GM23338 (cell line): ENCODE data around the gene ATP2A3. TPM values are rescaled to one million over a fixed set of nuclear protein-coding genes. Genes with fewer than 3 reads are reported as not detected.

ENCODE experiments used
- ATAC-seq: fragments of 200-7000 bp; cut with Tn5 transposase; 3 replicates; pipeline ENCODE4 v1.9.1; 2020
- DNase-seq: peaks from one replicate; pipeline ENCODE4 v3.0.0-alpha.2; 2015; ENCODE audit warnings: low spot score
- H2AFZ ChIP-seq: fragments of 200-600 bp; sonication (generic); 2 replicates; pipeline ENCODE4 v1.8.0; 2016; ENCODE audit warnings: antibody characterized with exemption, mild to moderate bottlenecking, moderate library complexity
- H3F3A ChIP-seq: fragments of 200-600 bp; sonication (generic); replicated peaks from 2 replicates; pipeline ENCODE4 v1.8.0; 2017; ENCODE audit warnings: antibody characterized with exemption, mixed run types, low read depth
- H3K27ac ChIP-seq: fragments of 200-600 bp; sonication (generic); 2 replicates; pipeline ENCODE4 v1.6.1; 2016; ENCODE audit warnings: low read depth
- H3K27me3 ChIP-seq: fragments of 200-600 bp; sonication (generic); 2 replicates; pipeline ENCODE4 v1.8.0; 2016; ENCODE audit warnings: mild to moderate bottlenecking, mixed run types, moderate library complexity; ENCODE audit not compliant: insufficient read depth
- H3K36me3 ChIP-seq: fragments of 200-600 bp; sonication (generic); 2 replicates; pipeline ENCODE4 v1.8.0; 2016; ENCODE audit warnings: mild to moderate bottlenecking; ENCODE audit not compliant: insufficient read depth
- H3K4me1 ChIP-seq: fragments of 200-600 bp; sonication (generic); 2 replicates; pipeline ENCODE4 v1.8.0; 2016; ENCODE audit warnings: mild to moderate bottlenecking, moderate library complexity; ENCODE audit not compliant: insufficient read depth
- H3K4me2 ChIP-seq: fragments of 200-600 bp; sonication (generic); 2 replicates; pipeline ENCODE4 v1.7.1; 2017; ENCODE audit warnings: mixed run types
- H3K4me3 ChIP-seq: fragments of 200-600 bp; sonication (generic); 2 replicates; pipeline ENCODE4 v1.6.1; 2016; ENCODE audit warnings: mixed run types
- H3K79me2 ChIP-seq: fragments of 200-600 bp; sonication (generic); replicated peaks from 2 replicates; pipeline ENCODE4 v1.8.0; 2017; ENCODE audit warnings: mild to moderate bottlenecking; ENCODE audit not compliant: insufficient read depth
- H3K9me2 ChIP-seq: fragments of 200-600 bp; sonication (generic); 2 replicates; pipeline ENCODE4 v1.8.0; 2017; ENCODE audit not compliant: insufficient read depth
- H4K20me1 ChIP-seq: fragments of 200-600 bp; sonication (generic); replicated peaks from 2 replicates; pipeline ENCODE4 v1.8.0; 2017; ENCODE audit warnings: mild to moderate bottlenecking; ENCODE audit not compliant: insufficient read depth
- H3K27ac Mint-ChIP-seq: 2 replicates; pipeline ENCODE4 v1.8.0; 2020; ENCODE audit warnings: inconsistent platforms, mild to moderate bottlenecking, moderate library complexity, mixed read lengths
- H3K27me3 Mint-ChIP-seq: 3 replicates; pipeline ENCODE4 v1.8.0; 2022; ENCODE audit warnings: low read depth, mild to moderate bottlenecking, moderate library complexity, mixed read lengths, inconsistent platforms; ENCODE audit not compliant: insufficient read depth, poor library complexity
- H3K36me3 Mint-ChIP-seq: 3 replicates; pipeline ENCODE4 v1.8.0; 2021; ENCODE audit warnings: low read depth, mild to moderate bottlenecking, inconsistent platforms, moderate library complexity, mixed read lengths
- H3K4me1 Mint-ChIP-seq: 3 replicates; pipeline ENCODE4 v1.8.0; 2020; ENCODE audit warnings: mild to moderate bottlenecking, inconsistent platforms, mixed read lengths
- H3K4me3 Mint-ChIP-seq: 3 replicates; pipeline ENCODE4 v1.8.0; 2021; ENCODE audit warnings: moderate library complexity, mild to moderate bottlenecking, inconsistent platforms, mixed read lengths
- H3K9me3 Mint-ChIP-seq: 3 replicates; pipeline ENCODE4 v1.8.0; 2020; ENCODE audit warnings: moderate library complexity, mild to moderate bottlenecking, inconsistent platforms, mixed read lengths
- CREB1 ChIP-seq: fragments of 250-450 bp; sonication (Bioruptor Pico); IDR thresholded peaks from 2 replicates; pipeline ENCODE4 v1.5.0; 2020; ENCODE audit warnings: low read depth, mild to moderate bottlenecking, moderate library complexity
- JUNB ChIP-seq: IDR thresholded peaks from one replicate; pipeline ENCODE4 v1.6.1; 2016; ENCODE audit warnings: antibody characterized with exemption; ENCODE audit not compliant: unreplicated experiment
- NANOG ChIP-seq: IDR thresholded peaks from 2 replicates; pipeline ENCODE4 v1.6.1; 2016; ENCODE audit warnings: antibody characterized with exemption, borderline replicate concordance
- POLR2AphosphoS5 ChIP-seq: IDR thresholded peaks from 2 replicates; pipeline ENCODE4 v1.6.1; 2016; ENCODE audit warnings: antibody characterized with exemption, low read depth
- STAT1 ChIP-seq: IDR thresholded peaks from one replicate; pipeline ENCODE4 v1.6.1; 2016; ENCODE audit warnings: antibody characterized with exemption; ENCODE audit not compliant: unreplicated experiment
- ZNF114 ChIP-seq: fragments of 250-450 bp; sonication (Bioruptor Pico); IDR thresholded peaks from 2 replicates; pipeline ENCODE4 v1.5.0; 2020; ENCODE audit warnings: mild to moderate bottlenecking, moderate library complexity
- ZNF331 ChIP-seq: fragments of 250-450 bp; sonication (Bioruptor Pico); IDR thresholded peaks from 2 replicates; pipeline ENCODE4 v1.5.0; 2020; ENCODE audit warnings: low read depth, mild to moderate bottlenecking, moderate library complexity
- polyA plus RNA-seq: library from polyadenylated mRNA; unstranded; fragments of >200 nt; fragmentation: Nextera tagmentation; extraction: Ambion mirVana; gene quantifications from 2 replicates; pipeline ENCODE4 v1.2.1, GENCODE V29; 2016
- total RNA-seq: library from RNA; depleted of rRNA; stranded (reverse); fragments of >200 nt; shearing (Covaris generic); gene quantifications from 2 replicates; pipeline ENCODE4 v1.2.3, GENCODE V29; 2014
- TF ChIP-seq, protein P1 (sequence below): IDR thresholded peaks from one replicate; pipeline ENCODE4 v1.6.1; 2018; ENCODE audit warnings: antibody characterized with exemption; ENCODE audit not compliant: unreplicated experiment
- TF ChIP-seq, protein P2 (sequence below), 2 experiments: fragments of 200-600 bp in 1 of 2; sonication (generic) in 1 of 2; conservative IDR thresholded peaks; 2 replicates each; pipeline versions ENCODE4 v1.5.1 to v1.6.1; 2016 to 2017; ENCODE audit warnings: antibody characterized with exemption in 2 of 2, low read depth in 2 of 2, mild to moderate bottlenecking in 2 of 2, moderate library complexity in 1 of 2

ATP2A3 gene
- total and polyA plus RNA-seq, 2 experiments from 2014 or later: 9.6 to 35.2 TPM

- TF ChIP-seq, protein P1, sequence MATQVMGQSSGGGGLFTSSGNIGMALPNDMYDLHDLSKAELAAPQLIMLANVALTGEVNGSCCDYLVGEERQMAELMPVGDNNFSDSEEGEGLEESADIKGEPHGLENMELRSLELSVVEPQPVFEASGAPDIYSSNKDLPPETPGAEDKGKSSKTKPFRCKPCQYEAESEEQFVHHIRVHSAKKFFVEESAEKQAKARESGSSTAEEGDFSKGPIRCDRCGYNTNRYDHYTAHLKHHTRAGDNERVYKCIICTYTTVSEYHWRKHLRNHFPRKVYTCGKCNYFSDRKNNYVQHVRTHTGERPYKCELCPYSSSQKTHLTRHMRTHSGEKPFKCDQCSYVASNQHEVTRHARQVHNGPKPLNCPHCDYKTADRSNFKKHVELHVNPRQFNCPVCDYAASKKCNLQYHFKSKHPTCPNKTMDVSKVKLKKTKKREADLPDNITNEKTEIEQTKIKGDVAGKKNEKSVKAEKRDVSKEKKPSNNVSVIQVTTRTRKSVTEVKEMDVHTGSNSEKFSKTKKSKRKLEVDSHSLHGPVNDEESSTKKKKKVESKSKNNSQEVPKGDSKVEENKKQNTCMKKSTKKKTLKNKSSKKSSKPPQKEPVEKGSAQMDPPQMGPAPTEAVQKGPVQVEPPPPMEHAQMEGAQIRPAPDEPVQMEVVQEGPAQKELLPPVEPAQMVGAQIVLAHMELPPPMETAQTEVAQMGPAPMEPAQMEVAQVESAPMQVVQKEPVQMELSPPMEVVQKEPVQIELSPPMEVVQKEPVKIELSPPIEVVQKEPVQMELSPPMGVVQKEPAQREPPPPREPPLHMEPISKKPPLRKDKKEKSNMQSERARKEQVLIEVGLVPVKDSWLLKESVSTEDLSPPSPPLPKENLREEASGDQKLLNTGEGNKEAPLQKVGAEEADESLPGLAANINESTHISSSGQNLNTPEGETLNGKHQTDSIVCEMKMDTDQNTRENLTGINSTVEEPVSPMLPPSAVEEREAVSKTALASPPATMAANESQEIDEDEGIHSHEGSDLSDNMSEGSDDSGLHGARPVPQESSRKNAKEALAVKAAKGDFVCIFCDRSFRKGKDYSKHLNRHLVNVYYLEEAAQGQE: no peak
- TF ChIP-seq POLR2AphosphoS5: no peak
- no peak for TF ChIP-seq JUNB
Observed at GRCh38 chr17:3962217-3962964, 1.8 kb downstream of the ATP2A3 start (continued).

DNA sequence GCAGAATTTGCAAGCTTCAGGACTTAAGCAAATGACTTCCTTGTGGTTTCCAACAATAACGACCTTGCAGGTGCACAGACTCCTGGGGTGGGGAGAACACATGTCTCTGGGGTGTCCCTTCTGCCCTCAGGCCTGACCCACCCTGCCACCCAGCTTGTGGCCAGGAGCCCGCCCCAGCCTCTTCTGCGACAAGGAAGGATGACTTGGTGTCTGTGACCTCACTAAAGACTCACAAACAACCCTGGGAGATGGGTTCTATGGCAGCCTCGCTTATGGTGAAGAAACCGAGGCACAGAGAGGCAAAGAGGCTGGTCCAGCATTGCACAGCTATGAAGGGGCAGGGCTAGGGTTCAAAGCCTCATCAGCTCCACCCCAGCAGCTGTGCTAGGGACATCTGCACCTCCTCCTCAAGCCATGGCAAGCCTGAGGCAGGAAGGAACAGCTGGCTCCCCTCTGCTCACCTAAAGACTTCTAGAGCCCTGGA, 2.6 kb downstream of the ATP2A3 start:
- Histone ChIP-seq H3F3A (peaks cover 22% of the 10 kb centered on the region), H3K27ac (no peak overlapping the region), H3K4me1 (peaks cover 43% of the 10 kb centered on the region), H3K9me2 (no peaks in the 10 kb centered on the region), H3K79me2 (peaks cover 5% of the 10 kb centered on the region; the same call in 1 of the 2 replicates), H3K4me2 (no peak overlapping the region), H4K20me1 (peaks cover 4% of the 10 kb centered on the region), H2AFZ (no peak overlapping the region), H3K36me3 (no peaks in the 10 kb centered on the region), H3K4me3 (no peak overlapping the region), H3K27me3 (peaks cover 14% of the 10 kb centered on the region)
- H3K4me3 Mint-ChIP-seq: no peak overlapping the region
- no peak overlapping the region for H3K27ac Mint-ChIP-seq
- TF ChIP-seq STAT1 (no peak), JUNB (no peak), CREB1 (CRISPR knock-in tag) (no peak)
- TF ChIP-seq, protein P1: no peak
- DNase-seq (no peak), ATAC-seq (no peak)
- peaks cover 40% of the 10 kb centered on the region for H3K27me3 Mint-ChIP-seq
- H3K9me3 Mint-ChIP-seq: no peaks in the 10 kb centered on the region
- peaks cover 55% of the 10 kb centered on the region for H3K4me1 Mint-ChIP-seq
- H3K36me3 Mint-ChIP-seq: no peaks in the 10 kb centered on the region

GRCh38 chr17:3960764-3961163, 3.5 kb downstream of the ATP2A3 start:
- Mint-ChIP-seq H3K27ac (no peak overlapping the region), H3K9me3 (no peaks in the 10 kb centered on the region), H3K4me3 (no peak overlapping the region; the same call in 2 of the 3 replicates), H3K36me3 (no peaks in the 10 kb centered on the region), H3K27me3 (peaks cover 45% of the 10 kb centered on the region), H3K4me1 (peaks cover 61% of the 10 kb centered on the region)
- no peak for ATAC-seq
- Histone ChIP-seq H3K9me2 (no peaks in the 10 kb centered on the region), H3K27me3 (peaks cover 14% of the 10 kb centered on the region), H3F3A (peaks cover 23% of the 10 kb centered on the region), H3K36me3 (no peaks in the 10 kb centered on the region), H3K79me2 (peaks cover 5% of the 10 kb centered on the region; the same call in 1 of the 2 replicates), H3K4me2 (no peak overlapping the region), H3K4me3 (no peak overlapping the region), H3K27ac (no peak overlapping the region), H4K20me1 (peaks cover 4% of the 10 kb centered on the region), H3K4me1 (peaks cover 50% of the 10 kb centered on the region), H2AFZ (no peak overlapping the region)
- no peak for DNase-seq
- no peak for TF ChIP-seq NANOG
- TF ChIP-seq, protein P2, sequence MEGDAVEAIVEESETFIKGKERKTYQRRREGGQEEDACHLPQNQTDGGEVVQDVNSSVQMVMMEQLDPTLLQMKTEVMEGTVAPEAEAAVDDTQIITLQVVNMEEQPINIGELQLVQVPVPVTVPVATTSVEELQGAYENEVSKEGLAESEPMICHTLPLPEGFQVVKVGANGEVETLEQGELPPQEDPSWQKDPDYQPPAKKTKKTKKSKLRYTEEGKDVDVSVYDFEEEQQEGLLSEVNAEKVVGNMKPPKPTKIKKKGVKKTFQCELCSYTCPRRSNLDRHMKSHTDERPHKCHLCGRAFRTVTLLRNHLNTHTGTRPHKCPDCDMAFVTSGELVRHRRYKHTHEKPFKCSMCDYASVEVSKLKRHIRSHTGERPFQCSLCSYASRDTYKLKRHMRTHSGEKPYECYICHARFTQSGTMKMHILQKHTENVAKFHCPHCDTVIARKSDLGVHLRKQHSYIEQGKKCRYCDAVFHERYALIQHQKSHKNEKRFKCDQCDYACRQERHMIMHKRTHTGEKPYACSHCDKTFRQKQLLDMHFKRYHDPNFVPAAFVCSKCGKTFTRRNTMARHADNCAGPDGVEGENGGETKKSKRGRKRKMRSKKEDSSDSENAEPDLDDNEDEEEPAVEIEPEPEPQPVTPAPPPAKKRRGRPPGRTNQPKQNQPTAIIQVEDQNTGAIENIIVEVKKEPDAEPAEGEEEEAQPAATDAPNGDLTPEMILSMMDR (conservative IDR thresholded peaks at IDR 0.05; ENCODE audit: low read depth in 2 of 2): no peak
- TF ChIP-seq, protein P1: no peak
- TF ChIP-seq ZNF331: no peak
- no peak for TF ChIP-seq CREB1 (CRISPR knock-in tag)
- no peak for TF ChIP-seq ZNF114 (CRISPR knock-in tag)
- no peak for TF ChIP-seq STAT1
